GM20431 (cell line): ENCODE results near the gene PERP.

Experiments used
- in situ Hi-C: fragments of 300-500 bp; cut with MseI, MboI; formaldehyde crosslinking; loops from one replicate; pipeline ENCODE4 v1.15.0; 2020; ENCODE audit warnings: low sequenced_read_pairs; ENCODE audit not compliant: unreplicated experiment

The PERP gene

GRCh38 chr6:138106665-138107077 is 548 bp downstream of the PERP start:
- in situ Hi-C loops: loop anchor here (25.0 kb wide), 1 partner anchor 656 kb away; the partner anchor contains the start of gene CCDC28A

GRCh38 chr6:138105880-138106664 is 1.1 kb downstream of the PERP start:
- in situ Hi-C loops: loop anchor here (25.0 kb wide), 1 partner anchor 656 kb away; the partner anchor contains the start of gene CCDC28A

GRCh38 chr6:138105446-138105845 is 1.8 kb downstream of the PERP start:
- in situ Hi-C loops: loop anchor here (25.0 kb wide), 1 partner anchor 657 kb away; the partner anchor contains the start of gene CCDC28A

- in situ Hi-C loops: loop anchor here (25.0 kb wide), 1 partner anchor 658 kb away; the partner anchor contains the start of gene CCDC28A
Measured at GRCh38 chr6:138104618-138105213, 2.5 kb downstream of the PERP start.

GRCh38 chr6:138103871-138104270 is 3.3 kb downstream of the PERP start:
- in situ Hi-C loops: loop anchor here (25.0 kb wide), 1 partner anchor 658 kb away; the partner anchor contains the start of gene CCDC28A

- in situ Hi-C loops: loop anchor here (25.0 kb wide), 1 partner anchor 660 kb away; the partner anchor contains the start of gene CCDC28A
Measured at GRCh38 chr6:138101946-138102731, 5.1 kb downstream of the PERP start.

- in situ Hi-C loops: loop anchor here (25.0 kb wide), 1 partner anchor 662 kb away; the partner anchor contains the start of gene CCDC28A
Measured at GRCh38 chr6:138099832-138100231, 7.4 kb downstream of the PERP start.

- in situ Hi-C loops: no loop called here
Measured at GRCh38 chr6:138098306-138098705, 8.9 kb downstream of the PERP start.

- in situ Hi-C loops: no loop called here
Measured at GRCh38 chr6:138094260-138094659, 13.0 kb downstream of the PERP start.

GRCh38 chr6:138093632-138094031 is 13.6 kb downstream of the PERP start:
- in situ Hi-C loops: no loop called here

- in situ Hi-C loops: no loop called here
Measured at GRCh38 chr6:138092686-138093085, 14.5 kb downstream of the PERP start.

- in situ Hi-C loops: no loop called here
Measured at GRCh38 chr6:138089325-138089724, 17.9 kb downstream of the PERP start.

- in situ Hi-C loops: no loop called here
Measured at GRCh38 chr6:138088326-138088762, 18.9 kb downstream of the PERP start.

GRCh38 chr6:138087593-138088325 is 19.5 kb downstream of the PERP start:
- in situ Hi-C loops: no loop called here

- in situ Hi-C loops: no loop called here
Measured at GRCh38 chr6:138086573-138087196, 20.5 kb downstream of the PERP start.

GRCh38 chr6:138085839-138086222 is 21.4 kb downstream of the PERP start:
- in situ Hi-C loops: no loop called here

GRCh38 chr6:138084904-138085838 is 22.0 kb downstream of the PERP start:
- in situ Hi-C loops: no loop called here

- in situ Hi-C loops: no loop called here
Measured at GRCh38 chr6:138082232-138082631, 25.0 kb downstream of the PERP start.
